HG02885 (cell line): ENCODE data around the gene PDRG1.

Experiments used
- ATAC-seq: cut with Tn5 transposase; IDR thresholded peaks from one replicate; pipeline ENCODE4 v1.9.1; 2021; ENCODE audit warnings: mild to moderate bottlenecking; ENCODE audit not compliant: unreplicated experiment, poor library complexity

The PDRG1 gene

GRCh38 chr20:31951530-31952453, at the start of gene PDRG1:
Gene PDRG1, minus strand, starts transcription at chr20:31952046. Its CDS starts 85 bp downstream, at chr20:31951961.
- ATAC-seq: peak; percentile 94

DNA sequence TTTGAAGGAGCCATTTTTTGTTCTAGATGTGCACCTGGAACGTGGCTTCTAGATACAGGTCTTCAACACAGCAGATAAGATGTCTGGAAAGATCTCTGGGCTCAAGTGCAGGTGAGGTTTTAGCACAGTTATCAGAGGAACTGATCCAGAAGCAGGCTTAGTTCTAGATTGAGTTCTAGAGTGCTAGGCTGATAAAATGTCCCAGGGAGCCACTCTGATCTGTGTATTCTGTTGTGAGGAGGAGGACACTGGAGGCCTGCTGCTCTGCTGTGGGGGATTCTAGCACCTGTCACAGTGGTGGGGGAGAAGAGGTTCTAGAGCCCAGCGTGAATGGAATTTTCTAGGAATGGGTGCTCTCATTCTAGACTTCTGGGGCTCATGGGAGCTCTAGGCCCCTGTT, 46.4 kb upstream of the PDRG1 start:
- ATAC-seq: no peak

- ATAC-seq: no peak
These were observed 45.1 kb upstream of the PDRG1 start for GRCh38 chr20:31996996-31997395.

DNA sequence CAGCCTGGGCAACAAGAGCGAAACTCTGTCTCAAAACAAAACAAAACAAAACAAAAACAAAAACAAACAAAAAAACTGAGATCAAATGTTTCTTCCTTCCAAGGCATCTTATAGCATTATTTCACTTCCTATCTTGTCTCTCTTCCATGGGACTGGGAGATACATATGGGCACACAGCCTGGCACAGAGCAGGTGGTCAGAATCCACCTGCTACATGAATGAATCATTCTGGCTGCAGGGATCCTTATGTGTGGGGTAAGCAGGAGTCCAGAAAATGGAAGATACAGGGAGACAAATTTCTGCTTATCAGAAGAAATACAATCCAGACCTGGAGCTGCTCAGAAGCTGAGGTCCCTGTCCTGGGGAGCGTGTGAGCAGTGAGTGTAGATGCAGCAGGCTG, 40.2 kb upstream of the PDRG1 start:
- ATAC-seq: no peak

DNA sequence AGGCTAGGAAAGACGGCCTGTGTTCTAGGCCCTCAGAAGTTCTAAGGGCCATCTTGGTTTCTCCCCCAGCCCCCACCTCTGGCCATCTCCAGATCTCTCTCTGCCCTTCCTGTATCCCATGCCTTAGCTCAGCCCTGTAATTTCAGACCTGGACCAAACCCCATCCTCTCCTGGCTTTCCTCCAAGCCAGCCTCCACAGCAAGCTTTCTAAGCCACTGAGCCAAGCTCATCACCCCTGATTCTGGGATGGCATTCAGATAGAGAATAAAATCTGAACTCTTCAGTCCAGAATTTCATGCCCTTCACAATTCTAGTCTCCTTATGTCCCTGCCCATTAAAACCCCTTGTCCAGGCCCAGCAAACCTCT, 39.5 kb upstream of the PDRG1 start:
- no peak for ATAC-seq

DNA sequence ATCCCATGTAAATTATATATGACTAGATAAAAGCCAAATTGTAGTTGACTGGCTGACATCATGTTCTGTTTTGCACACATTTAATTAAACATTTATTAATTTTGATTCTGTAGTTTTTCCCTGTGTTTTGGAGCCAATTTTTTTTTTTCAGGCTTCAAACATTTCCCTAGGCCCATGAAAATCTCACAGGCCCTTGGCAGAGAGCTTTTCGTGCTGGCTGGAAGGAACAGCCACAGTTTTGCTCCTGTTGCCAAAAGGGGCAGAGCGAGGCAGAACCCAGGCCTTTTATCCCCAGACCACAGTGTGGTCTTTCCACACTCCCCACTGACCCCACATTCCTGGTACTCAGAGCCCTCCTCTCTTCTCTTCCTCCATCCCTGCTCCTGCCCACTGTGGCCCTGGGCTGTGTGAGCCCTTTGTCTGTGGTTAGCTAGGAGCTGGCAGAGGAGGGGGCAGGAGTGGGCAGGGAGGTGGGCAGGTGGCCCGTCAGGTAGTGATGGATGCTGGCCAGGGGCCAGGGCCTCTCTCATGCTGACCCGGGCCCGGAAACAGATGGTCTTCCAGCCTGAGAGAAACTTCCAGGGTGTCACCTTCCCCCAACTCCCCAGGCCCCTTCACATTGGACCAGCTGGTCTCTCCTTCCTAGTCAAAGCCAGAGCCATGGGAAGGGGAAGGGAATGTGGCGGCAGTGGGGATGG, 38.9 kb upstream of the PDRG1 start:
- ATAC-seq: no peak

DNA sequence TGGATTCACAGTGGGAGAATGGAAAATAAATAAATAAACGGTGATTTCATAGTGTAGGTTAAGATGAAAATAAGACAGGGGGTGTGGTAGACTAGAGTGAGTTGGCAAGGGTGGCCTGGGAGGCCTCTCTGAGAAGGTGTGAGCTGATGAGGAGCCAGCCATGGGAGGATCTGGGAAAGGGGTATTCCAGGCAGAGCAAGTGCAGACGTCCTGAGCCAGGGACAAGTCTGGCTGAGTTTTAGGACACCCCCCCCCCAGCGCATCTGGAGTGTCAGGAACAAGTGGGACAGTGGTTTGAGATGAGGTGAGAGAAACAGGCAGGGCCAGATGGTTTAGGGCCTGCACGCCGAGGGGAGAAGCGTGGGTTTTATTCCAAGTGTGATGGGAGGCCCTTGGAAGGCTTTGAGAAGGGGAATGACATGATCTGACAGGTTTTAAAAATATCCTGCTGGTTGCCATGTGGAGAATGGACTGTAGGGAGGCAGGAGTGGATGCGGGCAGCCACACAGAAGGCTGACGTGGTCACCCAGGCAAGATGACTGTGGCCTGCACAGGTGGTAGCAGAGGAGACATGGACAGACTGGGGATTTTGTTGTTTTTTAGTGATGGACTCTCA, 37.3 kb upstream of the PDRG1 start:
- ATAC-seq: no peak

DNA sequence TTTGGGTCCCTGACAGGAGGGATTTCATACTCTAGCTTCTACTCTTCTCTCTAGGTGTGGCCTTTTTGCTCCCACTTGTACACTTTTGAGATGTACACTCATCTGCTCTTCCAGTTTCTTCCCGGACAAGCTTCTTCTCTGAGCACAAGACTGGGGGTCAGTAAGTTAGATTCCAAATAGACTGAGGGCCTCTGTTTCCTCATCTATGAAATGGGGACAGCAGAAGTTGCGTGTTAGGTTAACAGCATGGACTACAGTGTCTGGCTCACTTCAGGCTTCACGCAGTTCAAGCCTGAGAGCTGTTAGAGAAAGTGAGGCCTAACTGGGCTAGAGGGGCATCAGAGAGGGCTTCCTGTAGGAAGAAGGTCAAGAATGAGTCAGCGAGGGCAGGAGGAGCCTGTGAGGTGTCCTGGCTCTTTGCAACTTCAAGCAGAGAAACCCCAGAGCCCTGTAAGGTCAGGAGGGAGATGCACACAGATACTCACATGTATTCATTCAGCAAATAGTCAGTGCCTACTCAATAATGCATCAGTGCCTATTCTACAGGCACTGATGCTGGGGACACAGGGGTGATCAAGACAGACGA, 36.7 kb upstream of the PDRG1 start:
- no peak for ATAC-seq

DNA sequence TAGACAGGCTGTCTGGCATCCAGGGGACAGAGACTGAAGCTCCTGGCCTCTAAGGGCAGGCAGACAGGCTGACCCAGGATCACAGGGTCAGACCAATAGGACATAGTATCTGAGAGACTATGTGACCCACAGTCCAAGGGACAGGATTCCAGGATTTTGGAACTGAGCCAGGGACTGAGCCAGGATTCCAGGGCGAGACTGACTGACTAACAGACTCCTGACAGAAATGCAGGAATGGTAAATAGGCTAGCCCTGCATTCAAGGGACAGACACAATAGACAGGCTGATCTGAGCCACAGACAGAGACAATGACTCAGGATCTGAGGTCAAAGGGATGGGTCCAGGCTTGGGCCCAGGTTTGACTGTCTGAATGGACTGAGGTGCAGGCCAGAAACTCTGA, 35.9 kb upstream of the PDRG1 start:
- no peak for ATAC-seq

DNA sequence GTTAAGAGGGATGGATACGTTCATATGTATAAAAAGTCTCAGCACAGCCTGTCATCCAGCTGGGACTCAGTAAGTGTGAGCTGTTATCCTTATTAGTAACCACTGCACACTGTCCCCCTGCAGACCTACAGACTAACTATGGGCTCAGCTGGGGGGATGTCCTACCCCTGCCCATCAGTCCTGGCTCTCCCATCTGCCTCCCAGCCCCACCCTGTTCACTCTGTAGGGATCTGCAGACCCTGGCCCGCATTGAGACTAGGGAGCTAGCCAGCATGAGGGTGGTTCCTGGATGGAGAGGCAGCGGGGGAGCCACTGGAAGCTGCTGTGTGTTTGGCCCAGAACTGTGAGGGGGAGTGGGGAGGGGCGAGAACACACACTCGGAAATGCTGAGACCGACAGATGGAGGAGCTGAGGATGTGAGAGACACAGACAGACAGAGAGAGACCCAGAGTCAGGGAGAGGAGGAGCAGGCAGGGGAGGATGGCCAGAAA, 33.2 kb upstream of the PDRG1 start:
- ATAC-seq: no peak

- ATAC-seq: no peak
These were observed 29.9 kb upstream of the PDRG1 start for GRCh38 chr20:31981784-31982183.

DNA sequence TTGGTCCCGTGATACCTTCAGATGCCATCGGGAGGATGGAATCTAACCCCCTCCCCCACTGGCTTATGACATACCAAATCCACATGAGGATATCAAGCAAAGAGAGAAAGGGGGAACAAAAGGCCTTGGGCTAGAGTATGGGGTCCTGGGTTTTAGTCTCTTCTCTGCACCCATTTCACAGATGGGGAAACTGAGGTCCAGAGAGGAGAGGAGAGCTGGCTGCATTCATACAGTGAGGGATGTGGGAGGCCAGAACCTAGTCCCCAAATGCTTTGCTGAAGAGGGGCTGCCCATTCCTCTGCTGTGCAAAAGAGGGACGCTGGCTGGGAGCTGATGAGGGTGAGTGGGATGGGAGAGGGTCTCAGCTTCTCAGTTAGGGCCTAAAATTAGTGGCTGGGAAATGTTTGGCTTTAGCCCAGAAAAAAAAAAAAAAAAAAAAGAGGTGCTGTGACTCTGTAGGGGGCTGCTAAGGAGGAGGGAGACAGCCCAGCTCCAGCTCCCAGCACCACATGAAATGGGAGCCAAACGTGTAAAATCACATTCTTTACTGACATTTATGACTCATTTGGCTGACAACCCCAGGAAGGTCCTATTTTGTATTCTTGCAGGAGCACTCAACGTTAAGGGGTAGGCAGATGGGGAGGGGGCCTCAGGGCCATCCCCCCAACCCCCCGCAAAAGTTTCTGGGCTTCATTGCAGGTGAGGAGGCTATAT, 28.0 kb upstream of the PDRG1 start:
- ATAC-seq: no peak

- ATAC-seq: no peak
These were observed 25.2 kb upstream of the PDRG1 start for GRCh38 chr20:31977080-31977479.

DNA sequence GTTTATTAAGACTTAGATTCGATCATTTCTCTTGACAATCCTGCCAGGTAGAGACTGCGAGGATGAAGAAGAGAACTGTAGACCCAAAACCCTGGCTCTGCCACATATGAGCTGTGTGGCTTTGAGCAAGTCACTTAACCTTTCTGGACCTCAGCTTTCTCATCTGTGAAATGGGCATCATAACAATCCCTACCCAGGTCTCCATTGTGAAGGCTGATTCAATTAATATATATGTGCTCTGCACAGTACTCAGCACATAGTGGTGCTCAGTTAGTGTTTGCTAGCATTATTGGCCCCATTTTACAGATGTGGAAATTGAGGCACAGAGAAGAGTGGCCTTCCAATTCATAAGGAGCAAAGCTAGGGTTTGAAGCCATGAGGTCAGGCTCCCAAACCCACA, 24.0 kb upstream of the PDRG1 start:
- no peak for ATAC-seq

GRCh38 chr20:31974951-31975487, 23.2 kb upstream of the PDRG1 start:
- no peak for ATAC-seq

DNA sequence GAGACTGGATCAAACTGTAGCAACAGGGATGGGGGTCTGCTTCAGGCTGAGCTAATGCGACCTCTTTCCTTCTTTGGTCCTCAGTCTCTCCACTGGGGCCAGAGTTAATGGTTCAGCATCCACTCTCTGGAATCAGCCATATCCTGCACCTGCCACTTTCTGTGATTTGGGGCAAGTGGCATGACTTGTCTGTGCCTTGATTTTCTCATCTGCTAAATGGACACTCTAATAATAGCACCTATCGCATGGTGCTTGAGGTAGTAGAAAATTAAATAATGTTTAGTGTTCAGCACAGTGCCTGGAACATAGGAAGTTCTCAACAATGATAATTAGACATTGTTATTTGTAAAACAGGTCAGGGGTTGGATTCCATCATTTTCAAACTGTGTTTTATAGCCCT, 22.4 kb upstream of the PDRG1 start:
- no peak for ATAC-seq

GRCh38 chr20:31972471-31973021, 20.7 kb upstream of the PDRG1 start:
- ATAC-seq: no peak

- ATAC-seq: no peak
These were observed 18.1 kb upstream of the PDRG1 start for GRCh38 chr20:31969991-31970390.

- ATAC-seq: no peak
These were observed 16.7 kb upstream of the PDRG1 start for GRCh38 chr20:31968291-31969126.
